ENCODE results near the gene SAMD3.
"Not testable (repeated sequence)": the region's sequence is repeated elsewhere in the genome, so short reads cannot be mapped to it uniquely, and the experiment has no call there.

The SAMD3 gene

GRCh38 chr6:130156908-130157307 lies 65.8 kb downstream of the SAMD3 start:
- H3K27me3 ChIP-seq (ENCODE audit: control insufficient read depth in 1 of 2, insufficient read depth in 1 of 2, low read length in 2 of 2), result no peaks in the 10 kb centered on the region
- no peak overlapping the region for H2AFZ ChIP-seq (ENCODE audit: low read depth, low read length)
- no peak overlapping the region for H2AK5ac ChIP-seq (ENCODE audit: low read length, severe bottlenecking)
- H4K91ac ChIP-seq (ENCODE audit: low read length), result no peak overlapping the region
- no CpG with 5 or more reads among the region's 5 CpGs for WGBS
- H2BK12ac ChIP-seq (ENCODE audit: low read length in 2 of 2), result no peak overlapping the region
- H4K8ac ChIP-seq (ENCODE audit: low read length), result no peak overlapping the region
- H2BK15ac ChIP-seq (ENCODE audit: low read depth, poor library complexity, severe bottlenecking), result no peak overlapping the region
- no peak overlapping the region for H3K4ac ChIP-seq (ENCODE audit: low read depth in 1 of 2, low read length in 2 of 2)
- H3K9ac ChIP-seq (ENCODE audit: low read length), result no peak overlapping the region
- no peak for DNase-seq
- H3K36me3 ChIP-seq (ENCODE audit: control insufficient read depth in 1 of 2, insufficient read depth in 2 of 2, low read depth in 1 of 2, low read length in 2 of 2), result peaks cover 0 to 18% of the 10 kb centered on the region in 2 experiments
- no peak overlapping the region for H3K4me3 ChIP-seq (ENCODE audit: insufficient read depth in 1 of 2, low read depth in 1 of 2, low read length in 2 of 2)
- H3K27ac ChIP-seq (ENCODE audit: low read length, poor library complexity, severe bottlenecking), result no peak overlapping the region
- no peak overlapping the region for H2BK5ac ChIP-seq (ENCODE audit: low read depth, low read length, poor library complexity, severe bottlenecking)
- H3K9me3 ChIP-seq (ENCODE audit: control insufficient read depth, low read length), result peaks cover 15% of the 10 kb centered on the region
- H3K79me1 ChIP-seq (replicated peaks; ENCODE audit: low read length, poor library complexity, severe bottlenecking), result no peaks in the 10 kb centered on the region
- no peaks in the 10 kb centered on the region for H3K4me1 ChIP-seq (ENCODE audit: control insufficient read depth, insufficient read depth, low read depth, low read length)
- H3K14ac ChIP-seq (ENCODE audit: low read length in 2 of 2), result no peak overlapping the region
- H3K18ac ChIP-seq (ENCODE audit: low read depth in 1 of 2, low read length in 2 of 2), result no peak overlapping the region
- no peak overlapping the region for H3K23ac ChIP-seq (ENCODE audit: low read length in 2 of 2)
- no peak overlapping the region for H2BK120ac ChIP-seq (ENCODE audit: low read depth, low read length)
- H3K4me2 ChIP-seq (ENCODE audit: low read length, poor library complexity, severe bottlenecking), result no peak overlapping the region

GRCh38 chr6:130152908-130153510 lies 69.7 kb downstream of the SAMD3 start:
- H2BK12ac ChIP-seq (ENCODE audit: low read length in 2 of 2), result no peak overlapping the region
- WGBS, result 96% methylated on average over 4 of the region's 6 CpGs
- no peak overlapping the region for H3K23ac ChIP-seq (ENCODE audit: low read length in 2 of 2)
- peaks cover 0 to 18% of the 10 kb centered on the region in 2 experiments for H3K36me3 ChIP-seq (ENCODE audit: control insufficient read depth in 1 of 2, insufficient read depth in 2 of 2, low read depth in 1 of 2, low read length in 2 of 2)
- H3K4me1 ChIP-seq (ENCODE audit: control insufficient read depth, insufficient read depth, low read depth, low read length), result no peaks in the 10 kb centered on the region
- no peak overlapping the region for H3K14ac ChIP-seq (ENCODE audit: low read length in 2 of 2)
- H2AK5ac ChIP-seq (ENCODE audit: low read length, severe bottlenecking), result no peak overlapping the region
- no peak overlapping the region for H3K18ac ChIP-seq (ENCODE audit: low read depth in 1 of 2, low read length in 2 of 2)
- H2BK5ac ChIP-seq (ENCODE audit: low read depth, low read length, poor library complexity, severe bottlenecking), result no peak overlapping the region
- no peak overlapping the region for H2BK15ac ChIP-seq (ENCODE audit: low read depth, poor library complexity, severe bottlenecking)
- no peak overlapping the region for H3K4me2 ChIP-seq (ENCODE audit: low read length, poor library complexity, severe bottlenecking)
- DNase-seq, result no peak
- no peak overlapping the region for H3K4ac ChIP-seq (ENCODE audit: low read depth in 1 of 2, low read length in 2 of 2)
- no peak overlapping the region for H3K27ac ChIP-seq (ENCODE audit: low read length, poor library complexity, severe bottlenecking)
- H3K9ac ChIP-seq (ENCODE audit: low read length), result no peak overlapping the region
- no peaks in the 10 kb centered on the region for H3K79me1 ChIP-seq (replicated peaks; ENCODE audit: low read length, poor library complexity, severe bottlenecking)
- no peak overlapping the region for H2BK120ac ChIP-seq (ENCODE audit: low read depth, low read length)
- no peaks in the 10 kb centered on the region for H3K27me3 ChIP-seq (ENCODE audit: control insufficient read depth in 1 of 2, insufficient read depth in 1 of 2, low read length in 2 of 2)
- peaks cover under 1% of the 10 kb centered on the region for H3K9me3 ChIP-seq (ENCODE audit: control insufficient read depth, low read length)
- no peak overlapping the region for H3K4me3 ChIP-seq (ENCODE audit: insufficient read depth in 1 of 2, low read depth in 1 of 2, low read length in 2 of 2)
- no peak overlapping the region for H4K91ac ChIP-seq (ENCODE audit: low read length)
- H2AFZ ChIP-seq (ENCODE audit: low read depth, low read length), result no peak overlapping the region
- no peak overlapping the region for H4K8ac ChIP-seq (ENCODE audit: low read length)

- no peak overlapping the region for H3K4me3 ChIP-seq (ENCODE audit: insufficient read depth in 1 of 2, low read depth in 1 of 2, low read length in 2 of 2)
- peaks cover 0 to 15% of the 10 kb centered on the region in 2 experiments for H3K36me3 ChIP-seq (ENCODE audit: control insufficient read depth in 1 of 2, insufficient read depth in 2 of 2, low read depth in 1 of 2, low read length in 2 of 2)
- H3K23ac ChIP-seq (ENCODE audit: low read length in 2 of 2), result no peak overlapping the region
- no peak overlapping the region for H3K4ac ChIP-seq (ENCODE audit: low read depth in 1 of 2, low read length in 2 of 2)
- no peak for DNase-seq
- no peak overlapping the region for H2BK12ac ChIP-seq (ENCODE audit: low read length in 2 of 2)
- H4K8ac ChIP-seq (ENCODE audit: low read length), result no peak overlapping the region
- no peak overlapping the region for H3K18ac ChIP-seq (ENCODE audit: low read depth in 1 of 2, low read length in 2 of 2)
- H3K4me1 ChIP-seq (ENCODE audit: control insufficient read depth, insufficient read depth, low read depth, low read length), result no peaks in the 10 kb centered on the region
- no peak overlapping the region for H2BK120ac ChIP-seq (ENCODE audit: low read depth, low read length)
- no peak overlapping the region for H2AK5ac ChIP-seq (ENCODE audit: low read length, severe bottlenecking)
- no peak overlapping the region for H3K4me2 ChIP-seq (ENCODE audit: low read length, poor library complexity, severe bottlenecking)
- H3K9me3 ChIP-seq (ENCODE audit: control insufficient read depth, low read length), result no peaks in the 10 kb centered on the region
- no peak overlapping the region for H2BK5ac ChIP-seq (ENCODE audit: low read depth, low read length, poor library complexity, severe bottlenecking)
- H2AFZ ChIP-seq (ENCODE audit: low read depth, low read length), result no peak overlapping the region
- H3K27me3 ChIP-seq (ENCODE audit: control insufficient read depth in 1 of 2, insufficient read depth in 1 of 2, low read length in 2 of 2), result no peaks in the 10 kb centered on the region
- no peaks in the 10 kb centered on the region for H3K79me1 ChIP-seq (replicated peaks; ENCODE audit: low read length, poor library complexity, severe bottlenecking)
- H4K91ac ChIP-seq (ENCODE audit: low read length), result no peak overlapping the region
- no peak overlapping the region for H3K14ac ChIP-seq (ENCODE audit: low read length in 2 of 2)
- no peak overlapping the region for H2BK15ac ChIP-seq (ENCODE audit: low read depth, poor library complexity, severe bottlenecking)
- no peak overlapping the region for H3K9ac ChIP-seq (ENCODE audit: low read length)
- WGBS, result 85% methylated on average over 8 of the region's 8 CpGs
- H3K27ac ChIP-seq (ENCODE audit: low read length, poor library complexity, severe bottlenecking), result no peak overlapping the region
Measured at GRCh38 chr6:130150906-130151305, 71.8 kb downstream of the SAMD3 start.

- H3K23ac ChIP-seq (ENCODE audit: low read length in 2 of 2); H2BK5ac ChIP-seq (ENCODE audit: low read depth, low read length, poor library complexity, severe bottlenecking); H2AFZ ChIP-seq (ENCODE audit: low read depth, low read length); H4K91ac ChIP-seq (ENCODE audit: low read length); H3K79me1 ChIP-seq (replicated peaks; ENCODE audit: low read length, poor library complexity, severe bottlenecking); H3K4me3 ChIP-seq (ENCODE audit: insufficient read depth in 1 of 2, low read depth in 1 of 2, low read length in 2 of 2); DNase-seq; H3K27ac ChIP-seq (ENCODE audit: low read length, poor library complexity, severe bottlenecking); H3K9me3 ChIP-seq (ENCODE audit: control insufficient read depth, low read length); H3K4me2 ChIP-seq (ENCODE audit: low read length, poor library complexity, severe bottlenecking); H3K14ac ChIP-seq (ENCODE audit: low read length in 2 of 2); H2AK5ac ChIP-seq (ENCODE audit: low read length, severe bottlenecking); H3K27me3 ChIP-seq (ENCODE audit: control insufficient read depth in 1 of 2, insufficient read depth in 1 of 2, low read length in 2 of 2); H3K4ac ChIP-seq (ENCODE audit: low read depth in 1 of 2, low read length in 2 of 2); H2BK12ac ChIP-seq (ENCODE audit: low read length in 2 of 2); H2BK120ac ChIP-seq (ENCODE audit: low read depth, low read length); H2BK15ac ChIP-seq (ENCODE audit: low read depth, poor library complexity, severe bottlenecking); H3K18ac ChIP-seq (ENCODE audit: low read depth in 1 of 2, low read length in 2 of 2); H3K4me1 ChIP-seq (ENCODE audit: control insufficient read depth, insufficient read depth, low read depth, low read length); H4K8ac ChIP-seq (ENCODE audit: low read length); H3K9ac ChIP-seq (ENCODE audit: low read length): not testable (repeated sequence)
- 97% methylated on average over 2 of the region's 2 CpGs for WGBS
- H3K36me3 ChIP-seq (ENCODE audit: control insufficient read depth in 1 of 2, insufficient read depth in 2 of 2, low read depth in 1 of 2, low read length in 2 of 2), result peaks cover 0 to 23% of the 10 kb centered on the region in 2 experiments
Measured at GRCh38 chr6:130149016-130149415, 73.7 kb downstream of the SAMD3 start.
